ENCODE measurements around the gene CACFD1.

The CACFD1 gene

GRCh38 chr9:133459476-133460404 lies at the start of gene CACFD1:
TSS of gene CACFD1 (plus strand) at chr9:133459978. CDS start at chr9:133460067, 89 bp downstream.
- peak; percentile 98 for DNase-seq (ENCODE audit: low spot score)

- no peak for DNase-seq (ENCODE audit: low spot score)
Observed at GRCh38 chr9:133415170-133415569, 44.6 kb upstream of the CACFD1 start.

GRCh38 chr9:133417541-133418461 lies 42.0 kb upstream of the CACFD1 start, which contains the start of gene REXO4:
TSS of gene REXO4 (minus strand) at chr9:133418010. CDS start at chr9:133417844, 166 bp downstream.
- peak; percentile 89 for DNase-seq (ENCODE audit: low spot score)

- DNase-seq (ENCODE audit: low spot score), result no peak
Observed at GRCh38 chr9:133419005-133419404, 40.8 kb upstream of the CACFD1 start.

GRCh38 chr9:133420392-133420827 lies 39.4 kb upstream of the CACFD1 start:
- no peak for DNase-seq (ENCODE audit: low spot score)

- no peak for DNase-seq (ENCODE audit: low spot score)
Observed at GRCh38 chr9:133421615-133422542, 37.9 kb upstream of the CACFD1 start, which contains the start of gene ADAMTS13. TSS of gene ADAMTS13 (plus strand) at chr9:133422367. CDS start at chr9:133422444, 77 bp downstream.

GRCh38 chr9:133423216-133423615 lies 36.6 kb upstream of the CACFD1 start:
- DNase-seq (ENCODE audit: low spot score), result no peak

- no peak for DNase-seq (ENCODE audit: low spot score)
Observed at GRCh38 chr9:133424187-133424586, 35.6 kb upstream of the CACFD1 start.

GRCh38 chr9:133425049-133425632 lies 34.6 kb upstream of the CACFD1 start:
- no peak for DNase-seq (ENCODE audit: low spot score)

GRCh38 chr9:133426011-133426410 lies 33.8 kb upstream of the CACFD1 start:
- DNase-seq (ENCODE audit: low spot score), result no peak

- DNase-seq (ENCODE audit: low spot score), result no peak
Observed at GRCh38 chr9:133427658-133428348, 32.0 kb upstream of the CACFD1 start.

GRCh38 chr9:133428617-133429101 lies 31.1 kb upstream of the CACFD1 start:
- DNase-seq (ENCODE audit: low spot score), result peak; percentile 89

GRCh38 chr9:133429214-133429613 lies 30.6 kb upstream of the CACFD1 start:
- DNase-seq (ENCODE audit: low spot score), result no peak

- peak; percentile 99 for DNase-seq (ENCODE audit: low spot score)
Observed at GRCh38 chr9:133429641-133430161, 30.1 kb upstream of the CACFD1 start.

GRCh38 chr9:133430244-133430643 lies 29.5 kb upstream of the CACFD1 start:
- no peak for DNase-seq (ENCODE audit: low spot score)

- no peak for DNase-seq (ENCODE audit: low spot score)
Observed at GRCh38 chr9:133433351-133433843, 26.4 kb upstream of the CACFD1 start.

- no peak for DNase-seq (ENCODE audit: low spot score)
Observed at GRCh38 chr9:133436681-133437080, 23.1 kb upstream of the CACFD1 start.

GRCh38 chr9:133437753-133438531 lies 21.8 kb upstream of the CACFD1 start:
- peak; percentile 81 for DNase-seq (ENCODE audit: low spot score)

- DNase-seq (ENCODE audit: low spot score), result no peak
Observed at GRCh38 chr9:133439337-133439736, 20.4 kb upstream of the CACFD1 start.
